DMS53 treated with DMSO at 0.1 percent for 48 hours (cell line): ENCODE results near the gene DCUN1D2.
"Not testable (repeated sequence)": the region's sequence is repeated elsewhere in the genome, so short reads cannot be mapped to it uniquely, and the experiment has no call there.

ENCODE experiments used
- DNase-seq: peaks from one replicate; lab custom pipeline; 2025; ENCODE audit not compliant: unreplicated experiment; lab: John Stamatoyannopoulos, UW

Gene DCUN1D2

GRCh38 chr13:113468029-113468428 lies 22.5 kb downstream of the DCUN1D2 start:
- no peak for DNase-seq

DNA sequence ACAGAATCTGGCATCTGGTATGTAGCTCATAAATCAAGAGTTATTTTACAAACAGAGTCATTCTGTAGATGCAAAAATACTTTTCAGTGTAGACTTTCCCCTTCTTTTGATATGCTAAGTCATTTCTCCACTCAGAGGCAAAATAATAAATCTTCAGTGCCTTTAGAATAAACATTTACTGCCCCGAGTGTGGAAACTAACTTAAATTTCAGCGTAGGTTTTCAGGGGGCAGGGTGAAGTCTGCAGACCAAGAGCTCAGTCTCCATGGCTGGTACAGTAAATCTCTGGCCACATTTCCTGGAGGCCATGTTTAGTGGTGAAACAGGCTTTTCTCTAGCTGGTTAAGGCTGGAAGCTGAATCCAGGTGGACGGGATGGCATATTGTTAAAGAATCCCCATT lies 24.1 kb downstream of the DCUN1D2 start:
- no peak for DNase-seq

DNA sequence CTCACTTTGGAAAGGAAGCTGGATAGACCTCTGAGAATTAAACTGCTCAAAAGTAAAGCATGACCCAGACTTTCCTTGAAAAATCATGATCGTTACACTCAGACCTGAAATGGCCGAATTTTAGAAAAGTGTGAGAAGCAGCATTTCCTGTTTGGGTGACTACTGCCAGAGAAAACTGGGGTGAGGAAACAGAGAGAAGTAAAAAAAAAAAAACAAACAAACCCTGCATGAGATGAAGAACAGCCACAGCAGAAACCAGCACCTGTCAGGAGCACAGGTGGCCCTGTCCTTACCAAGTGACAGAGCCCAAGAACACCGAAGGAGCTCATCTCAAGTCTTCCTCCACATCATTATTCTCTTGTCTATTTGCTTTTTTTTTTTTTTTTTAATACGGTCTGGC lies 25.2 kb downstream of the DCUN1D2 start:
- DNase-seq = no peak

GRCh38 chr13:113464476-113464875 lies 26.0 kb downstream of the DCUN1D2 start:
- DNase-seq = no peak

DNA sequence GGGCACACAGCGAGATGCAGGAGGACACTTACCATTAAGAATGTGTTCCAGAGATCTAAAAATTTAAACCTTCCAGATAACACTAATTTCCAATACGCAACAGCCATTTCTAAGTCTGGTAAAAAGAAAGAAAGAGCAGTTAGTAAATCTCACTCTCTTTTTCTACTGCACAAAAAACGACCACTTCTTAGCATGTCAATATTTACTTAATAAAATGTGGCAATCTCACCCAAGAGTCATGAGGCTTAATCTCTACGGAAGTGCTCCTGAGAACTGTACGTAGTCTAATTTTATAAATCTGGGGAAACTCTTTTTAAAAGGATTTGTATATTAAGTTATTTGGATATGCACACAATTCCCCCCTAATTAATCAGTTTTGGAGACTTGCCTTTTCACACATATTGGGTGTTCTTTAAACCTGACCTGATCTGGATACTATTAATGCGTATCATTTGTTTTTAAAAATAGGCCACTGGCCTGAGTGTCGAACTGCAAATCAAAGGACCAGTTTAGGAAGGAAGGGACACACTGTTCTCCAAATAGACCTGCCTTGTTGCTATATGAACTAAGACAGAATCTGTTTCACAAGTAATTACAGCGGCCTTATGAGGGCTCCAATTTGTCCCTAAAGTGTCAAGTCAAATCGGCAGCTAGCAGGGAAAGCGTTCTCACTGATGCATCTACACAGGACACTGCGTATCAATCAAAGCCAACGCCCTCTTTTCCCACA lies 29.3 kb downstream of the DCUN1D2 start:
- DNase-seq = no peak

DNA sequence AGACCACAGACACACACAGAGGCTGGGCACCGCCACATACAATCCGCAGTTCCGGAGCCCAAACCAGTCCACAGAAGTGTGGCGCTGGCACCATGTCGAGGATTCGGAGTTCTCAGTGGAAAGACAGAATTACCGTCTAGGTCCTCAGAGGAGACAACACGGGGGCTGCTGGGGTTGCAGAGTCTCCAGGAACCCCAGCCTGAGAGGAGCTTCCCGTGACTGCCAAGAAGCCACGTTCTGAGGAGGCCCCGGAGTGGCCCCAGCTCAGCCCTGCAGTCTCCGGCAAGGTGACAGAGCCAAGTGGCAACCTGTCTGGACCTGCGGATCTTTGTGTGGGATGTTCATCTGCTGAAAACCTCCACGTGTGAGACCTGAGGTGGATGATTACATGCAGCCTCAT lies 29.9 kb downstream of the DCUN1D2 start:
- no peak for DNase-seq

GRCh38 chr13:113460064-113460555 lies 30.4 kb downstream of the DCUN1D2 start:
- DNase-seq = no peak

GRCh38 chr13:113458253-113459065 lies 32.1 kb downstream of the DCUN1D2 start:
- DNase-seq = no peak

GRCh38 chr13:113457510-113457909 lies 33.0 kb downstream of the DCUN1D2 start:
- DNase-seq = no peak

GRCh38 chr13:113456116-113456702 lies 34.3 kb downstream of the DCUN1D2 start:
- no peak for DNase-seq

GRCh38 chr13:113455384-113455783 lies 35.1 kb downstream of the DCUN1D2 start:
- no peak for DNase-seq

DNA sequence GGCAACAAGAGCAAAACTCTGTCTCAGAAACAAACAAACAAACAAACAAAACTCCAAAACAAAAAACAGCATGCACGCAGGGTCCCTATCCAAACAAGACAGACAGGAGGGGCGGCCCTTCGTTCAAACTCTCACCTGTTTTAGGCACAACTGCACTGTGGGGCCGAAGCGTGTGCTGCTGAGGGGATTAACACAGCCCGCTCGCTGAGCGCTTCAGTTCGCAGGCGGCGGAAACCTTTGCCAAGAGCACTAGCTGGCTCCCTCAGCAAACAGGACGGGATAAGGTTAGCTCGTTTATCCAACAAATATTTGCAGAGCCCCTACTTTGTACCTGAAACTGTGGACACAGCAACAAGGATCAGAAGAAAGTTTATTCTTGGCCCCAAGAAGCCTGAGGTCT lies 35.6 kb downstream of the DCUN1D2 start:
- DNase-seq = no peak

DNA sequence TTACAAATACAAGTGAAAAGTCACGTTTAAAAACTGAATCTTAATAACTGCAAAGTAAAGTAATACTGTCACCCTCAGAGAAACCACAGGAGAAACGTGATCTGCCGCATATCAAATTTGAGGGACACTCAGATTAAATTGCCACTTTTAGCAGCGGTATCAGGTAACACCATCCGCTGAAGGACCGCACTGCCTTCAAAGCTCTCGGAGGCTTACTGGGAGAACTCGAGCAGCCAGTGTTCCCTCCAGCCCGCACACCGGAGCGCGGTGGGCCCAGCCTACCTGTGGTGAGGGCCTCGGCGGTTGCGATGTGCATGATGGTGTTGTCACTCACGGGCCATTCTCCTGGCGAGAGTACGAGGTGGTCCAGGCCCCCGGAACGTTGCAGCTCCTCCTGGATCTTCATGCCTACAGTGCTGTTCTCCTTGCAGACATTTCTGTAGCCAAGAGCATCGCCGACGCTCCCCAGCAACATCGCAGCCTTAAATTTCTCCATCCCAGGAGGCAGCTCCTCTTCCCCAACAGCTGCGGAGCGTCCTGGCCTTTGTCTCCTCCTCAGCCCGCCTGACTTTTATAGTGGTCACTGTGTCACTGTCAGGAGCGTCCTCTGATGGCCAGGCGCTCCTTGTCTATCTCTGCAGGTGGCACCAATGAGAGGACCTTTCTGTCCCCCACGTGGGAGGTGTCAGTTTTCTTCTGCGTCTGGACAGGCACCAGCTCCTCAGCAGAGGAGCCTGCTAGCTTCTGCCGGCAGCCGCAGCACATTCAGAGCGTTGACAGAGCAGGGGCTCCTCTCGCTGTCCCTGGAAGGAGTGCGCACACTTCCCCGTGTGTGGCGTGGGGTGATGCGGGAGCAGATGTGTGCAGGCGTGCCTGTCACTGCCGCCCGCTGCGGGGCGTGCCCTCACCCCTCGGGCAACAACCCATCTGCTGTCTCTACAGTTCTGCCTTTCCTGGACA lies 37.3 kb downstream of the DCUN1D2 start, which contains the start of gene ADPRHL1:
ADPRHL1 (minus strand) TSS at position 547 of the 960 bp plus-strand sequence; CDS start at position 496, 51 bp downstream.
- DNase-seq = no peak

DNA sequence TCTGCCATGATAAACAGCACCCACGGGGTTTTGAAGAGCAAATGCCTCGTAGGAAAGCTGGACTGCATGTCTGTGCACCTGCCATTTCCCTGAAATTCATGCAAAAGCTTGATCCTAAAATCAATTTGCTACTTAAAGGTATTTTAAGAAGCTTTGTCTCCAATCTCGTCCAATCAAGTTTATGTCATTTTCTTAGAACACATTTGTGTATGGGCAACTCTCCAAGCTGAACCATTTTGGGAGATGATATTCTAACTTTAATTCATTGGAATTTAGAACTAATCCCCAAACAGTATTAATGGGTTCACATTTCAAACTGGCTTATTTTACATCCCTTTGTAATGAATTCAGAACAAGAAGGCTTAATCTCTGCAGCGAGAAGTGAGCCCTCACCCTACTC lies 38.0 kb downstream of the DCUN1D2 start:
- DNase-seq = no peak

- no peak for DNase-seq
Measured at GRCh38 chr13:113451951-113452421, 38.5 kb downstream of the DCUN1D2 start.

- DNase-seq = not testable (repeated sequence)
Measured at GRCh38 chr13:113450861-113451620, 39.5 kb downstream of the DCUN1D2 start.

DNA sequence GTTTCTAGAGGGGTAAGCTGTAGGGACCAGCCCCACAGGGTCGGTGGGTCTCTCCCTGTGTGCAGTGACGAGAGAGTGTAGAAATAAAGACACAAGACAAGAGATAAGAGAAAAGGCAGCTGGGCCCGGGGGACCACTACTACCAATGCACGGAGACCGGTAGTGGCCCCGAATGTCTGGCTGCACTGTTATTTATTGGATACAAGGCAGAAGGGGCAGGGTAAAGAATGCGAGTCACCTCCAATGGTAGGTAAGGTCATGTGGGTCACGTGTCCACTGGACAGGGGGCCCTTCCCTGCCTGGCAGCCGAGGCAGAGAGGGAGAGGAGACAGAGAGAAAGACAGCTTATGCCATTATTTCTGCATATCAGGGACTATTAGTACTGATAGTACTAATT lies 40.2 kb downstream of the DCUN1D2 start:
- DNase-seq = not testable (repeated sequence)

- no peak for DNase-seq
Measured at GRCh38 chr13:113449693-113450347, 40.7 kb downstream of the DCUN1D2 start.
